Activated effector memory CD4-positive, alpha-beta T cell treated with anti-CD3 and anti-CD28 coated beads, Interleukin-2, amount 50 U/mL, for 16 hours (primary cell): ENCODE measurements around the gene HOXC6.

Experiments used
- DNase-seq: peaks from one replicate; pipeline ENCODE4 v3.0.0-alpha.2; 2020

HOXC6 gene

GRCh38 chr12:54044425-54045103, 16.3 kb downstream of the HOXC6 start:
- DNase-seq: no peak

GRCh38 chr12:54045401-54045800, 17.2 kb downstream of the HOXC6 start:
- no peak for DNase-seq

GRCh38 chr12:54045868-54046521, 17.8 kb downstream of the HOXC6 start:
- no peak for DNase-seq

- no peak for DNase-seq
These were observed 18.5 kb downstream of the HOXC6 start for GRCh38 chr12:54046809-54047159.

- no peak for DNase-seq
These were observed 19.1 kb downstream of the HOXC6 start for GRCh38 chr12:54047160-54047963.

GRCh38 chr12:54047964-54048303, 19.7 kb downstream of the HOXC6 start:
- DNase-seq: no peak

- no peak for DNase-seq
These were observed 20.3 kb downstream of the HOXC6 start for GRCh38 chr12:54048406-54049093.

- no peak for DNase-seq
These were observed 20.9 kb downstream of the HOXC6 start for GRCh38 chr12:54049108-54049507.

GRCh38 chr12:54050482-54050810, 22.2 kb downstream of the HOXC6 start:
- no peak for DNase-seq

- DNase-seq: no peak
These were observed 23.0 kb downstream of the HOXC6 start for GRCh38 chr12:54051026-54051842.

- DNase-seq: no peak
These were observed 23.7 kb downstream of the HOXC6 start for GRCh38 chr12:54051874-54052437.

GRCh38 chr12:54052438-54053002, 24.3 kb downstream of the HOXC6 start:
- DNase-seq: no peak

GRCh38 chr12:54053003-54053750, 24.9 kb downstream of the HOXC6 start:
- DNase-seq: no peak

- no peak for DNase-seq
These were observed 25.8 kb downstream of the HOXC6 start, which contains the start of gene HOXC4 for GRCh38 chr12:54053751-54054741. Gene HOXC4 (plus strand): TSS chr12:54053835. CDS start chr12:54053923, 88 bp downstream.

- no peak for DNase-seq
These were observed 26.5 kb downstream of the HOXC6 start for GRCh38 chr12:54054742-54055194.

- no peak for DNase-seq
These were observed 27.3 kb downstream of the HOXC6 start for GRCh38 chr12:54055552-54055951.

GRCh38 chr12:54056110-54056509, 27.9 kb downstream of the HOXC6 start:
- no peak for DNase-seq

GRCh38 chr12:54058128-54058768, 30.0 kb downstream of the HOXC6 start:
- no peak for DNase-seq

- DNase-seq: no peak
These were observed 31.4 kb downstream of the HOXC6 start for GRCh38 chr12:54059668-54060067.
